ENCODE data around the gene SUN3.

The SUN3 gene

GRCh38 chr7:47952224-47952623 lies 76.7 kb downstream of the SUN3 start:
- TF ChIP-seq SPI1 (IDR thresholded peaks at IDR 0.05; ENCODE audit: low read depth, low read length), result no peak
- FAIRE-seq (no peak), DNase-seq (ENCODE audit: insufficient read length, low spot score) (no peak)

GRCh38 chr7:47951374-47951773 lies 77.5 kb downstream of the SUN3 start:
- no peak for FAIRE-seq
- DNase-seq (ENCODE audit: insufficient read length, low spot score), result no peak
- no peak for TF ChIP-seq POU2F2 (IDR thresholded peaks at IDR 0.05; ENCODE audit: low read depth, low read length)
- TF ChIP-seq PAX5 (IDR thresholded peaks at IDR 0.05; ENCODE audit: insufficient read depth, low read length, severe bottlenecking), result no peak
- TF ChIP-seq SPI1 (IDR thresholded peaks at IDR 0.05; ENCODE audit: low read depth, low read length), result no peak

- TF ChIP-seq PAX5 (IDR thresholded peaks at IDR 0.05; ENCODE audit: insufficient read depth, low read length, severe bottlenecking) (no peak), TAF1 (IDR thresholded peaks at IDR 0.05; ENCODE audit: low read depth, low read length) (no peak), POU2F2 (IDR thresholded peaks at IDR 0.05; ENCODE audit: low read depth, low read length) (no peak), POLR2A (IDR thresholded peaks at IDR 0.05; ENCODE audit: low read depth, low read length) (no peak), SPI1 (IDR thresholded peaks at IDR 0.05; ENCODE audit: low read depth, low read length) (no peak)
- no peak for DNase-seq (ENCODE audit: insufficient read length, low spot score)
- FAIRE-seq, result no peak
Observed at GRCh38 chr7:47950714-47951113, 78.2 kb downstream of the SUN3 start.

GRCh38 chr7:47949703-47950102 lies 79.2 kb downstream of the SUN3 start:
- no peak for DNase-seq (ENCODE audit: insufficient read length, low spot score)
- FAIRE-seq, result no peak
- no peak for TF ChIP-seq POLR2AphosphoS5 (IDR thresholded peaks at IDR 0.05; ENCODE audit: low read depth, low read length)
- TF ChIP-seq SPI1 (IDR thresholded peaks at IDR 0.05; ENCODE audit: low read depth, low read length), result no peak
- no peak for TF ChIP-seq PAX5 (IDR thresholded peaks at IDR 0.05; ENCODE audit: insufficient read depth, low read length, severe bottlenecking)
- no peak for TF ChIP-seq POU2F2 (IDR thresholded peaks at IDR 0.05; ENCODE audit: low read depth, low read length)
- TF ChIP-seq POLR2A (IDR thresholded peaks at IDR 0.05; ENCODE audit: low read depth, low read length), result no peak
- no peak for TF ChIP-seq TAF1 (IDR thresholded peaks at IDR 0.05; ENCODE audit: low read depth, low read length)

- DNase-seq (ENCODE audit: insufficient read length, low spot score) (no peak), FAIRE-seq (no peak)
- TF ChIP-seq TAF1 (IDR thresholded peaks at IDR 0.05; ENCODE audit: low read depth, low read length), result no peak
- no peak for TF ChIP-seq POU2F2 (IDR thresholded peaks at IDR 0.05; ENCODE audit: low read depth, low read length)
- no peak for TF ChIP-seq PAX5 (IDR thresholded peaks at IDR 0.05; ENCODE audit: insufficient read depth, low read length, severe bottlenecking)
- TF ChIP-seq POLR2AphosphoS5 (IDR thresholded peaks at IDR 0.05; ENCODE audit: low read depth, low read length), result no peak
- no peak for TF ChIP-seq SPI1 (IDR thresholded peaks at IDR 0.05; ENCODE audit: low read depth, low read length)
- no peak for TF ChIP-seq POLR2A (IDR thresholded peaks at IDR 0.05; ENCODE audit: low read depth, low read length)
Observed at GRCh38 chr7:47948141-47948790, 80.6 kb downstream of the SUN3 start, which contains the start of gene PKD1L1. TSS of gene PKD1L1 (minus strand) at chr7:47948466. CDS start at chr7:47948440, 26 bp downstream.

GRCh38 chr7:47947355-47947749 lies 81.6 kb downstream of the SUN3 start:
- no peak for FAIRE-seq
- TF ChIP-seq POLR2AphosphoS5 (IDR thresholded peaks at IDR 0.05; ENCODE audit: low read depth, low read length) (no peak), PAX5 (IDR thresholded peaks at IDR 0.05; ENCODE audit: insufficient read depth, low read length, severe bottlenecking) (no peak), SPI1 (IDR thresholded peaks at IDR 0.05; ENCODE audit: low read depth, low read length) (no peak), POLR2A (IDR thresholded peaks at IDR 0.05; ENCODE audit: low read depth, low read length) (no peak), TAF1 (IDR thresholded peaks at IDR 0.05; ENCODE audit: low read depth, low read length) (no peak), POU2F2 (IDR thresholded peaks at IDR 0.05; ENCODE audit: low read depth, low read length) (no peak)
- DNase-seq (ENCODE audit: insufficient read length, low spot score), result no peak

GRCh38 chr7:47946581-47947354 lies 82.1 kb downstream of the SUN3 start:
- FAIRE-seq, result no peak
- no peak for TF ChIP-seq PAX5 (IDR thresholded peaks at IDR 0.05; ENCODE audit: insufficient read depth, low read length, severe bottlenecking)
- no peak for TF ChIP-seq TAF1 (IDR thresholded peaks at IDR 0.05; ENCODE audit: low read depth, low read length)
- TF ChIP-seq POU2F2 (IDR thresholded peaks at IDR 0.05; ENCODE audit: low read depth, low read length), result no peak
- no peak for TF ChIP-seq POLR2A (IDR thresholded peaks at IDR 0.05; ENCODE audit: low read depth, low read length)
- TF ChIP-seq POLR2AphosphoS5 (IDR thresholded peaks at IDR 0.05; ENCODE audit: low read depth, low read length), result no peak
- no peak for TF ChIP-seq SPI1 (IDR thresholded peaks at IDR 0.05; ENCODE audit: low read depth, low read length)

GRCh38 chr7:47945261-47946015 lies 83.5 kb downstream of the SUN3 start:
- no peak for FAIRE-seq
- TF ChIP-seq SPI1 (IDR thresholded peaks at IDR 0.05; ENCODE audit: low read depth, low read length) (no peak), PAX5 (IDR thresholded peaks at IDR 0.05; ENCODE audit: insufficient read depth, low read length, severe bottlenecking) (no peak), POLR2AphosphoS5 (IDR thresholded peaks at IDR 0.05; ENCODE audit: low read depth, low read length) (no peak), POLR2A (IDR thresholded peaks at IDR 0.05; ENCODE audit: low read depth, low read length) (no peak), TAF1 (IDR thresholded peaks at IDR 0.05; ENCODE audit: low read depth, low read length) (no peak), POU2F2 (IDR thresholded peaks at IDR 0.05; ENCODE audit: low read depth, low read length) (no peak)
- DNase-seq (ENCODE audit: insufficient read length, low spot score), result peak; percentile 39

More at GRCh38 chr7:47946581-47947354, 82.1 kb downstream of the SUN3 start:
- no peak for DNase-seq (ENCODE audit: insufficient read length, low spot score)

GRCh38 chr7:47944536-47945260 lies 84.2 kb downstream of the SUN3 start:
- TF ChIP-seq SPI1 (IDR thresholded peaks at IDR 0.05; ENCODE audit: low read depth, low read length) (no peak), POLR2A (IDR thresholded peaks at IDR 0.05; ENCODE audit: low read depth, low read length) (no peak), POU2F2 (IDR thresholded peaks at IDR 0.05; ENCODE audit: low read depth, low read length) (no peak), TAF1 (IDR thresholded peaks at IDR 0.05; ENCODE audit: low read depth, low read length) (no peak), PAX5 (IDR thresholded peaks at IDR 0.05; ENCODE audit: insufficient read depth, low read length, severe bottlenecking) (no peak), POLR2AphosphoS5 (IDR thresholded peaks at IDR 0.05; ENCODE audit: low read depth, low read length) (no peak)
- no peak for FAIRE-seq
- DNase-seq (ENCODE audit: insufficient read length, low spot score), result no peak

All from GM12891 (cell line).